HUES6 (cell line): ENCODE data around the gene EIF4E1B.
A peak's percentile ranks its signal among the peaks of the same experiment; 100 is the strongest.

Experiments used
- H3K27ac ChIP-seq: 2 replicates; pipeline ENCODE4 v1.7.0; 2013; ENCODE audit warnings: low read depth, mild to moderate bottlenecking, low read length, inconsistent platforms
- H3K27me3 ChIP-seq: 2 replicates; pipeline ENCODE4 v1.6.1; 2013; ENCODE audit warnings: low read length; ENCODE audit not compliant: control insufficient read depth, insufficient read depth
- H3K36me3 ChIP-seq: 2 replicates; pipeline ENCODE4 v1.6.1; 2013; ENCODE audit warnings: low read length; ENCODE audit not compliant: control insufficient read depth, insufficient read depth
- H3K4me1 ChIP-seq: 2 replicates; pipeline ENCODE4 v1.6.1; 2013; ENCODE audit warnings: low read length; ENCODE audit not compliant: control insufficient read depth, insufficient read depth
- H3K4me3 ChIP-seq: 2 replicates; pipeline ENCODE4 v1.5.1; 2013; ENCODE audit warnings: low read depth, low read length
- H3K9ac ChIP-seq: one replicate; pipeline ENCODE4 v1.6.1; 2013; ENCODE audit warnings: mild to moderate bottlenecking, low read length
- H3K9me3 ChIP-seq: 2 replicates; pipeline ENCODE4 v1.6.1; 2013; ENCODE audit warnings: low read depth, low read length; ENCODE audit not compliant: control insufficient read depth, insufficient read depth

The EIF4E1B gene

GRCh38 chr5:176648474-176649194, 18.2 kb downstream of the EIF4E1B start:
- Histone ChIP-seq H3K4me1 (peaks cover 36% of the 10 kb centered on the region), H3K36me3 (peaks cover 4% of the 10 kb centered on the region), H3K9me3 (no peaks in the 10 kb centered on the region), H3K4me3 (peak overlapping the region; percentile 87), H3K27me3 (no peaks in the 10 kb centered on the region), H3K9ac (peak overlapping the region; percentile 66), H3K27ac (no peak overlapping the region)

GRCh38 chr5:176650354-176650884, 19.9 kb downstream of the EIF4E1B start:
- Histone ChIP-seq H3K9me3 (no peaks in the 10 kb centered on the region), H3K4me3 (no peak overlapping the region), H3K4me1 (peaks cover 23% of the 10 kb centered on the region), H3K27ac (no peak overlapping the region), H3K36me3 (peaks cover 11% of the 10 kb centered on the region), H3K27me3 (no peaks in the 10 kb centered on the region), H3K9ac (no peak overlapping the region)

GRCh38 chr5:176651472-176651980, 21.1 kb downstream of the EIF4E1B start:
- Histone ChIP-seq H3K4me1 (peaks cover 20% of the 10 kb centered on the region), H3K4me3 (no peak overlapping the region), H3K27me3 (no peaks in the 10 kb centered on the region), H3K9ac (no peak overlapping the region), H3K36me3 (peaks cover 12% of the 10 kb centered on the region), H3K9me3 (no peaks in the 10 kb centered on the region), H3K27ac (no peak overlapping the region)

- peaks cover 12% of the 10 kb centered on the region for H3K36me3 ChIP-seq
- H3K9me3 ChIP-seq: no peaks in the 10 kb centered on the region
- H3K4me1 ChIP-seq: peaks cover 16% of the 10 kb centered on the region
- H3K27ac ChIP-seq: no peak overlapping the region
- H3K27me3 ChIP-seq: no peaks in the 10 kb centered on the region
- no peak overlapping the region for H3K9ac ChIP-seq
- H3K4me3 ChIP-seq: no peak overlapping the region
These were observed 21.7 kb downstream of the EIF4E1B start for GRCh38 chr5:176652136-176652535.

GRCh38 chr5:176653401-176654385, 23.2 kb downstream of the EIF4E1B start:
- H3K9ac ChIP-seq: no peak overlapping the region
- H3K4me3 ChIP-seq: no peak overlapping the region
- peaks cover 12% of the 10 kb centered on the region for H3K36me3 ChIP-seq
- no peaks in the 10 kb centered on the region for H3K27me3 ChIP-seq
- H3K27ac ChIP-seq: no peak overlapping the region
- no peaks in the 10 kb centered on the region for H3K9me3 ChIP-seq
- peaks cover 9% of the 10 kb centered on the region; the same call in 1 of the 2 replicates for H3K4me1 ChIP-seq

- Histone ChIP-seq H3K4me3 (no peak overlapping the region), H3K36me3 (peaks cover 12% of the 10 kb centered on the region)
These were observed 24.4 kb downstream of the EIF4E1B start for GRCh38 chr5:176654856-176655255.

GRCh38 chr5:176656467-176656990, 26.1 kb downstream of the EIF4E1B start:
- Histone ChIP-seq H3K4me3 (no peak overlapping the region), H3K9me3 (no peaks in the 10 kb centered on the region), H3K9ac (no peak overlapping the region), H3K27ac (no peak overlapping the region), H3K4me1 (peaks cover 2% of the 10 kb centered on the region; the same call in 1 of the 2 replicates), H3K36me3 (peaks cover 12% of the 10 kb centered on the region), H3K27me3 (no peaks in the 10 kb centered on the region)

More at GRCh38 chr5:176654856-176655255, 24.4 kb downstream of the EIF4E1B start:
- H3K27me3 ChIP-seq: no peaks in the 10 kb centered on the region
- H3K9me3 ChIP-seq: no peaks in the 10 kb centered on the region
- no peak overlapping the region for H3K9ac ChIP-seq
- no peak overlapping the region for H3K27ac ChIP-seq
- peaks cover 9% of the 10 kb centered on the region; the same call in 1 of the 2 replicates for H3K4me1 ChIP-seq

- Histone ChIP-seq H3K9me3 (no peaks in the 10 kb centered on the region), H3K9ac (no peak overlapping the region), H3K27ac (no peak overlapping the region), H3K4me1 (peaks cover 2% of the 10 kb centered on the region; the same call in 1 of the 2 replicates), H3K4me3 (no peak overlapping the region), H3K27me3 (no peaks in the 10 kb centered on the region), H3K36me3 (peaks cover 12% of the 10 kb centered on the region)
These were observed 27.6 kb downstream of the EIF4E1B start for GRCh38 chr5:176658007-176658599.

GRCh38 chr5:176658817-176659511, 28.5 kb downstream of the EIF4E1B start:
- Histone ChIP-seq H3K4me3 (no peak overlapping the region), H3K4me1 (peaks cover 5% of the 10 kb centered on the region)

GRCh38 chr5:176659512-176659839, 29.0 kb downstream of the EIF4E1B start:
- no peaks in the 10 kb centered on the region for H3K9me3 ChIP-seq
- H3K27me3 ChIP-seq: no peaks in the 10 kb centered on the region
- H3K4me1 ChIP-seq: peaks cover 10% of the 10 kb centered on the region
- H3K9ac ChIP-seq: no peak overlapping the region
- no peak overlapping the region for H3K4me3 ChIP-seq
- H3K36me3 ChIP-seq: peaks cover 5% of the 10 kb centered on the region; the same call in 1 of the 2 replicates
- no peak overlapping the region for H3K27ac ChIP-seq

More at GRCh38 chr5:176658817-176659511, 28.5 kb downstream of the EIF4E1B start:
- no peak overlapping the region for H3K9ac ChIP-seq
- H3K36me3 ChIP-seq: peaks cover 5% of the 10 kb centered on the region; the same call in 1 of the 2 replicates
- no peaks in the 10 kb centered on the region for H3K27me3 ChIP-seq
- no peak overlapping the region for H3K27ac ChIP-seq
- H3K9me3 ChIP-seq: no peaks in the 10 kb centered on the region
